Effector CD8-positive, alpha-beta T cell (primary cell): ENCODE data around the gene SMNDC1.
"Not testable (repeated sequence)": the region's sequence is repeated elsewhere in the genome, so short reads cannot be mapped to it uniquely, and the experiment has no call there.

Experiments
- DNase-seq: peaks from one replicate; lab custom pipeline; 2025; lab: John Stamatoyannopoulos, UW

The SMNDC1 gene

DNA sequence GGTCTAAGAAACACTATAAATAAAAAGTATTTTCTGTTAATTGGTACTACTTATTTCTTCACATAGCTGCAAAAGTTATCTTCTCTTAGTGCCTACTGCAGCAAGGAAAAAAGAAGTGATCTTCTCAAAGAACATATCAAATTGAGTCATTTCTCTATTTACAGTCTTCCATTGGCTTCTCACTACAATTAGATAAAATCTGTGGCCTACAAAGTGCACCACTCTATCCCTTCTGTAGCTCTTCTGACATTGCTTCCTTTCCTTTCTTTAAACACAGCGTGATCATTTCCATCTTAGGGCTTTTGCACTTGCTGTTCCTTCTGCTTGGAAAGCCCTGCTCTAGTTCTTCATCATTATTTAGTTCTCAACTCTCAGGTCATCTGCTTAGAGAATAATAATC is 52.6 kb downstream of the SMNDC1 start:
- DNase-seq: no peak

DNA sequence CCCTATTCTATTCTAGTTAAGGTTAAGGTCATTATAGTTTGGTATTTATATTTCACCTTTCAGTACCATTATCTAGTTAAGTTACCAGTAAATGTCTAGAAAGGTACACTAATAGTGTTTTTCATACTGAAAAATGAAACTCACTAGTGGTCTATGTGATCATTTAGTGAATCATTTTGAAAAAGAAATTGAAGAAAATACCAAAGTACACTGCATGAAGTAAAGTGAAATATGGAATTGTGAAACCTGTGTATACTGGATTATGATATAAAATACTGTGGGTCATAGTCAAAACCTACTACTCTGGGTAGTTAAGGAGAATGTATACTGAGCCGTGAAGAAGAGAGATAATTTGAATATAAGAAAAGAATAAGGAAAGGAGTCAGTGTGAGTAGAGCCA is 53.3 kb downstream of the SMNDC1 start:
- not testable (repeated sequence) for DNase-seq

DNA sequence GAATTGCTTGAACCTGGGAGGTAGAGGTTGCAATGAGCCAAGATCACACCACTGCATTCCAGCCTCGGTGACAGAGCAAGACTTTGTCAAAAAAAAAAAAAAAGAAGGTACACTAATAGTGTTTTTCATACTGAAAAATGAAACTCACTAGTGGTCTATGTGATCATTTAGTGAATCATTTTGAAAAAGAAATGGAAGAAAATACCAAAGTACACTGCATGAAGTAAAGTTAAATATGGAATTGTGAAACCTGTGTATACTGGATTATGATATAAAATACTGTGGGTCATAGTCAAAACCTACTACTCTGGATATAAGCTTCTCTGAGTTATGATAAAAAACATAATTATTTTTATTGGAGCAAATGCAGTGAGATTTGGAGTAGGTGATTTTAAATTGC is 55.2 kb downstream of the SMNDC1 start:
- DNase-seq: not testable (repeated sequence)

DNA sequence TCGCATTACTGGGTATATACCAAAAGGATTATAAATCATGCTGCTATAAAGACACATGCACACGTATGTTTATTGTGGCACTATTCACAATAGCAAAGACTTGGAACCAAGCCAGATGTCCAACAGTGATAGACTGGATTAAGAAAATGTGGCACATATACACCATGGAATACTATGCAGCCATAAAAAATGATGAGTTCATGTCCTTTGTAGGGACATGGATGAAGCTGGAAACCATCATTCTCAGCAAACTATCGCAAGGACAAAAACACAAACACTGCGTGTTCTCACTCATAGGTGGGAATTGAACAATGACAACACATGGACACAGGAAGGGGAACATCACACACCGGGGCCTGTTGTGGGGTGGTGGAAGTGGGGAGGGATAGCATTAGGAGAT is 56.9 kb downstream of the SMNDC1 start:
- DNase-seq: not testable (repeated sequence)

DNA sequence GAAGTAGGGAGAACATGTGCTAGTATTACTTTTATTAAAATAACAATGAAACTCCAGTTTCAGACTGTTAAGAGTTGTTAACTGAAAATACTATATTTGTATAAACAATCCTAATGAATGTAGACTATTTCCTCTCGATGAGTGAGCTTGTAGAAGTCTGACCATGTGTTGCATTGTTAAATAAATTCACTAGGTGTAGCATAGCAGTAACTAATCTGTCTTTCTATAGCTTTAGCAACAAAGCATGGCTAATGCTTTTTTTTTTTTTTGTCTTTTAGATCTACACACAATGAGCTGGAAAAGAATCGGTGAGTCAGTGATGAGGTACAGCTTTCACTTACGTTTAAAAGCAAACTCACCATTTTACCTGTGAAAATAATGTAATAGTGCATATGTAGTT is 60.2 kb downstream of the SMNDC1 start:
- DNase-seq: no peak

DNA sequence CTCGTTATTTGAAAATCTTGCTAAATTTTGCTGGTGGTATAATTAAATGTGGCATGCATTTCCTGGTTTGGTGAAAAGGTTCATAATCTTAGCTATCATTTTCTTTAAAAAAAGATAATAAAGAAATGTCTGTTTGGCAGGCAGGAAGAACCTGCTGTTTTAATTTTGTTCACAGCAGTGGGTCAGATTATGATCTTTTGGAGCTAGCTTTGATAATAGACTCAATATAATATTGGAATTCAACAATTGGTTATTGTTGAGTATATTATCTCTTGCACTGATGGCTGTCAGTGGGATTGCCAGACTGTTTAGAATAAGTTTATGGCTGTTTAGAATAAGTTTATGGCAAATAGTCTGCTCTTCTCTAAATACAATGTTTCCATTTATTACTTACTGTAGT is 62.2 kb downstream of the SMNDC1 start:
- no peak for DNase-seq

DNA sequence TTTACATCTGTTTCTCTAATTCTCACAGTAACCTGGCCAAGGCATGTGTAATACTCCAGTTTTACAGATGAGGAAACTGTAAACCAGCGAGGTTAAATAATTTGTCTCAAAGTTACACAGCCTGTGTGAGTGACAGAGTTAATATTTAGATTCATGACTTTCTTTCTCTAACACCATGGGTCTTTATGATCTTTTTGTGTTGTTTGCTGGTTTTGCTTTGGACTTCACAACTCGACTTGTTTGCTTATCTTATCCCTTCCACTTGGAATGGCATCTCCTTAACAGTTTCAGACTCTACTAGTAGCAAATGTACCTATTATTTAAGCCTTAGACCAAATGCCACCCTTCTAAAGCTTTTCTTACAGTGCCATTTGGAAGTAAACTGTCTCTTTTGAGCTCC is 62.9 kb downstream of the SMNDC1 start:
- DNase-seq: no peak

DNA sequence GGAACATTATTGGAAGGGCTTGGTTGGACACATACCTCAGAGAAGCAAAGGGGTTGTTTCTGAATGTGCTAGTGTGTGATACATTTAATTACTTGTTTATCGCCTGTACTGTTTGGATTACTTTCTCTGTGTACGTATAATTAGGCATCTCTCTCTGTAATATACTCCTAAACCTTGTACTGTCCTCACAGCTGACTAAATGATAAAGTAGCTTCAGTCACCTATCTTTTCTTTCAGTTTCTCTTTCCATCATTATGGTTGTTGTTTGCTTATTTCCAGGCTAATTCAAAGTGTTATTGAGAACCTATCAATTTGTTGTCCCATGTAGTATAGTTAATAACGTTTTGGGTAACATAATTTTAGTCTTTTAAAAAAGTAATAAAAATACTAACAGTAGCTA is 63.3 kb downstream of the SMNDC1 start:
- no peak for DNase-seq
